ENCODE data around the gene MCRIP1.

The MCRIP1 gene

DNA sequence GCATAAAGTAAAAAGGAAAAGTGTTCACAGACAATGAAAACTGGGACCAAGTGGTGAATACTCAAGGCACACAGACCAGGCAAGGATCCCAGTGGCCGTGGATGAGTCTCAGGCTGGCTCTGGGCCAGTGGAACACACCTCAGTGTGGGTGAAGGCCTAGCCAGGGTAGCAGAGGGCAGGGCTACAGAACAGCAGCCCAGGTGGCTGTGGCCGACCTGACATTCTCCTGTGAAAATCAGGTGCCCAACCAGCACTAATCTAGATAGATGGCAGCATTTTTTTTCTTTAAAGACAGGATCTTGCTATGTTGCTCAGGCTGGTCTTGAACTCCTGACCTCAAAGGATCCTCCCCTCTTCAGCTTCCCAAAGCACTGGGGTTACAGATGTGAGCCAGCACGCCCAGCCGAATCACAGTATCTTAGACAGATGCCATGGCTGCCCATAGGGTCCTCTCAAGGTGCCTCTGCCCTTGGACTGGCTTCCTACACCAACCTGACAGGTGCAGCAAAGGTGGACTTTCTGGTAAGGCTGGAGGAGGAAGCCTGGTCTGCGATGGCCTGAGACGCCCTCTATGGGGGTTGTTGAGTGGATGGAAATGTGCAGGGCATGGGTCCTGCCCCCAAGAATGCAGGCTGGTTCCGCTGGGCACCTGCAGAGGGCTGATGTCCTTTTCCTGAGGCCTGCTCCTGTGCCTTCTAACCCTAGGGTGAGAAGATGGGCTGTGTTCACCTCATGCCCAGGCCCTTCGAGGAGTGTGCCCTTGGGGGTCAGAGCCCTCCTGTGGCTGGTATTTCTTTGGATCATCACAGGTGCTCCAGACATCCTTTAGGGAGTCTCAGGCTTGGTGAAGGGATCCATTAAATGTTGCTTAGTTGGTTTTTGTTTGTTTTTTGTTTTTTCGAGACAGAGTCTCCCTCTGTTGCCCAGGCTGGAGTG is 31.0 kb upstream of the MCRIP1 start:
- Histone ChIP-seq H3K27ac (peak overlapping the region in 2 of 21 experiments; percentile 7 to 32), H3K4me3 (no peak overlapping the region)

GRCh38 chr17:81863123-81863675 is 30.1 kb upstream of the MCRIP1 start:
- peak overlapping the region in 2 of 21 experiments; percentile 32 to 38 for H3K27ac ChIP-seq
- no peak overlapping the region for H3K4me3 ChIP-seq

DNA sequence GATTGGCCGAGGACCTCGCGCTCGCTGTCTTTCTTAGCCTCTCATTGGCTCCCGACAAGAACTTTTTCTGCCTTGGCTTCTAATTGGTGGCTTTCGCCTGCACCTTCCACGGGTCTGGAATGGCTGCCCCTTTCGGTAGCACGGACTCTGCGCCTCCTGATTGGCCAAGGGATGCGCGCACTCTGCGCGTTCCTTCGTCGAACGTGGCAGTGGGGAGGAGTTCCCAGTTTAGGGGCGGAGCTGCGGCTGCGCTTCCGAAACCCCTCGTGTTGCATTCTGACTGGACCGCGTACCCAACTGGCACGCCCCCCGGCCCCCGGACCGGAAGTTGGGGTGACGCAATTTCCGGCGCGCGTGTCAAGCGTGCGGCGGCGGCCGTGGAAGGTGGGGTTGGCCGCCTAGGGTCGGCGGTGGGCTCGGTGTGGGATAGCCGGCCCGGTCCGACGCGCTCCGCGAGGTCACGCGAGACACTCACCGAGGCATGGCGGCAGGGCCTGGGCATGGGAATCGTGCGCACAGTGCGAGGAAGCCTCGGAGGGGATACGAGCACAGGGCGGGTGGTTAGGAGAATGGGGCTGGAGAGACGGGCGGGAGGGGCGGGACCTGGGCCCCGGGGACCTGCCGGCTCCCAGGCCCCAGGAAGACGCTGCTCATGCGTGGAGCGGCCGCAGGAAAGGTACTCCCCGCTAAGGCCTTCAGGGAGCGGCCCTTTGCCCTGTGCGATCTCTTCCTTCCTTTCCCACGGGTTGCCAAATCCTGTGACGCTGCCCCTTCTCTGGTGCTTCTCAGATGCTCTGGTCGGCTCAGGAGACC is 27.9 kb upstream of the MCRIP1 start:
- Histone ChIP-seq H3K4me3 (peak overlapping the region; percentile 52 to 97 (median 75)), H3K27ac (peak overlapping the region; percentile 83 to 99 (median 96))

DNA sequence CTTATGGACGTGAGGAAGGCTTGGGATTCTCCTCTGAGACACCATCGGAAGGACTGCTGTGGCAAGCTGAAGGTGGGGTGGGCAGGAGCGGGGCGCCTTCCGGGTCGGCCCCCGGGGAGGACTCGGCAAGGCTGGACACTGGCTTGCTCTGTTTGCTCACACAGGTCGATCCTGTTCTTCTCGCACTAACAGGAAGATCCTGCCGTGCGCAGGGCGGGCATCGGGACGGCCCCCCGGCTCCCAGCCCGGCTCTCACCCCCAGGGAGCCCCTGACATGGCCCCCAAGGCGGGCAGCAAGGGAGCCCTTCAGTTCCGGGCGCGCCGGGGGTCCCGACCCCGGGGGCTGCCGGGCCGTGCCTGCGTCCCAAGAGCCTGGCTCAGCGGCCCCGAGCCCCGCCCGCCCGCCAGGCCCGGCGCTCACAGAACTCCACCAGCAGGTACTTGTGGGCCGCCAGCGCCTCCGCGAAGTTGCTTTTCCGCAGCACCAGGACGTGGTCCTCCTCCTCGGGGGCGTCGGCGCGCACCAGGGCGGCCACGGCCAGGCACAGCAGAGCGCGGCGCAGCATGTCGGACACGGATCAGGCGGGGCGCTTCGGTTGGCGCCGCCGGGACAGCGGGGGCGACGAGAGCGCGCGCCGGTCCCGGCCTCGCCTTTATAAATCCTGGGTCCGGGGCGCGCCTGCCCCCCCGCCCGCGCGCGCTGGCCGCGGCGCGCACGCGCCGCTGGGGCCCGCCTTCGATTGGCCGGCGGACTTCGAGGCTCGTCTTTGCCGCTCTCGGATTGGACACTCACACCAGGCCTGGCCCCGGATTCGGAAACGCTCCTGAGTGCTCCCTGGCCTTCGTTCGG is 27.0 kb upstream of the MCRIP1 start, which contains the start of gene P4HB:
TSS of gene P4HB (minus strand) at position 630 of the 850 bp plus-strand sequence. CDS start at position 566, 64 bp downstream.
- H3K27ac ChIP-seq: peak within 1 kb of the TSS; percentile 90 to 99 (median 96)

DNA sequence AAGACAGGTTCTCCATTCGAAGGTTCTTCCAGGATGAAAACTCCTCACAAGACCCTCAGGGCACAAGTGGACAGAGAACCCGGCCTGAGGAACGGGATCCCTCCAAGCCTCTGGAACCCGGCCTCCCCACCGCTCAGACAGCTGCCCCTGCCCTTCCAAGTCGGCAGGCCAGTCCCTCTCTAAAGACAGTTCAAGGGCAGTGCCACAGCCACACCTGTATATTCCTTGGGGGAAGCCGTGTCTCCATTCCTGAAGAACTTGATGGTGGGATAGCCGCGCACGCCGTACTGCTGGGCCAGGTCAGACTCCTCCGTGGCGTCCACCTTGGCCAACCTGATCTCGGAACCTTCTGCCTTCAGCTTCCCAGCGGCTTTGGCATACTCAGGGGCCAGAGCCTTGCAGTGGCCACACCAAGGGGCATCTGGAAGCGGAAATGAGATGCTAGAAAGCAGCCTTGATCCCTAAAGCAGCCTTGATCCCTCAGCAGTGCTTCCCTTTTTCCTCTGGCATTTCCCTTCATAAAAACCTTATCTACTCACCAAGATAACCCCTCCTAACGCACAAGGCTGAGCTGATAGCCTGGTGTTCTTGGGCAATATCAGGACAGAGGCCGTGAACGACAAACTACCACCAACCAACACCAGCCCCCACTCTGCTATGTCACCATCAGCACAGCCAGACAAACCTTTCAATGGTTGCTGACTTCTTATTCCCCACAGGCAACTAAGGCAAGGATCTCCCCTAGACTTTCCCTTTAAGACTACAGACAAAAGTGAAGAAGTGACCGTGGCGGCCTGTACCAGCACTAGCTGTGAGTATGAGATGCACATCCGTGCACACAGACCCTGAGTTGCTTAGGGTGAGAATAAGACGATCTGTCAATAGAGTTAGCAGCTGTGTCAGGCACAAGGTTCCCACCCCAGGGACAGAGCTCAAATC is 26.1 kb upstream of the MCRIP1 start:
- Histone ChIP-seq H3K4me3 (peak overlapping the region; percentile 78 to 99 (median 97)), H3K27ac (peak overlapping the region; percentile 79 to 99 (median 96))

More for the DNA sequence above, 27.0 kb upstream of the MCRIP1 start, which contains the start of gene P4HB:
- peak within 1 kb of the TSS; percentile 78 to 99 (median 97) for H3K4me3 ChIP-seq

GRCh38 chr17:81858170-81858966 is 25.3 kb upstream of the MCRIP1 start:
- peak overlapping the region in 12 of 21 experiments; percentile 67 to 99 (median 96) for H3K27ac ChIP-seq
- peak overlapping the region in 6 of 7 experiments; percentile 78 to 99 (median 97) for H3K4me3 ChIP-seq

DNA sequence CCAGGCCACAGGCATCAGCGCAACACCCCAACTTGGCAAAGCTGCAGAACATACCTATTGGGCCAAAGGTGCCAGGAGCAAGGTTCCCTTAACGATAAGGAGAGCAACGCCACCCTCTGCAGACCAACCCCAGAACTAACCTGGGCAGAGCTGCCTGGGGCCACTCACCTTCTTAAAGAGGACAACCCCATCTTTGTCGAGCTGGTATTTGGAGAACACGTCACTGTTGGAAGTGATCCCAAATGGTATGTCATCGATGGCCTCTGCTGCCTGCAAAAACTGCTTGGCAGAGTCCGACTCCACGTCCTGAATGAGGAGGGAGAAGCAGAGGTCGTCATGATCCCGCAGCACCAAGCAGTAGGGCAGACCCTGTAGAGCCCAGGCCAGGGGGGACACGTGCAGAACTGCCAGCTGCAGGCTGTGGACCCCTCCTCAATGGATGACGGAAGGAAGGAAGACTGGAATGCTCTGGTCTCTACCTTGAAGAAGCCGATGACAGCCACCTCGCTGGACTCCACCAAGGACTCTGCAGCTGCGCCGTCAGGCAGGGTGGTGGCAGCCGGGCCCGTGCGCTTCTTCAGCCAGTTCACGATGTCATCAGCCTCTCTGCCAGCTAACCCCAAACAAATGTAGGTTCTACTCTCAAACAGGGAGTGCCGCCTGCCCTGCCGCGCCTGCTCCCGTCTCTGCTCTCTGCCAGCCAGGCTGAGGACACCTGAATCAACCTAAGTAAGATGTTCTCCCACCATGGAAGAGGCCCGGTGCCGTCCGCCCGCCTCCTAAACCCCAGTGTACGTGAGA is 22.1 kb upstream of the MCRIP1 start:
- Histone ChIP-seq H3K4me3 (no peak overlapping the region), H3K27ac (peak overlapping the region in 12 of 21 experiments; percentile 6 to 82 (median 42))

GRCh38 chr17:81852237-81852636 is 19.1 kb upstream of the MCRIP1 start:
- H3K4me3 ChIP-seq: no peak overlapping the region
- H3K27ac ChIP-seq: no peak overlapping the region

- no peak overlapping the region for H3K4me3 ChIP-seq
- H3K27ac ChIP-seq: no peak overlapping the region
These were observed 18.3 kb upstream of the MCRIP1 start for GRCh38 chr17:81851423-81851822.

GRCh38 chr17:81849457-81849856 is 16.4 kb upstream of the MCRIP1 start:
- Histone ChIP-seq H3K4me3 (no peak overlapping the region), H3K27ac (no peak overlapping the region)

DNA sequence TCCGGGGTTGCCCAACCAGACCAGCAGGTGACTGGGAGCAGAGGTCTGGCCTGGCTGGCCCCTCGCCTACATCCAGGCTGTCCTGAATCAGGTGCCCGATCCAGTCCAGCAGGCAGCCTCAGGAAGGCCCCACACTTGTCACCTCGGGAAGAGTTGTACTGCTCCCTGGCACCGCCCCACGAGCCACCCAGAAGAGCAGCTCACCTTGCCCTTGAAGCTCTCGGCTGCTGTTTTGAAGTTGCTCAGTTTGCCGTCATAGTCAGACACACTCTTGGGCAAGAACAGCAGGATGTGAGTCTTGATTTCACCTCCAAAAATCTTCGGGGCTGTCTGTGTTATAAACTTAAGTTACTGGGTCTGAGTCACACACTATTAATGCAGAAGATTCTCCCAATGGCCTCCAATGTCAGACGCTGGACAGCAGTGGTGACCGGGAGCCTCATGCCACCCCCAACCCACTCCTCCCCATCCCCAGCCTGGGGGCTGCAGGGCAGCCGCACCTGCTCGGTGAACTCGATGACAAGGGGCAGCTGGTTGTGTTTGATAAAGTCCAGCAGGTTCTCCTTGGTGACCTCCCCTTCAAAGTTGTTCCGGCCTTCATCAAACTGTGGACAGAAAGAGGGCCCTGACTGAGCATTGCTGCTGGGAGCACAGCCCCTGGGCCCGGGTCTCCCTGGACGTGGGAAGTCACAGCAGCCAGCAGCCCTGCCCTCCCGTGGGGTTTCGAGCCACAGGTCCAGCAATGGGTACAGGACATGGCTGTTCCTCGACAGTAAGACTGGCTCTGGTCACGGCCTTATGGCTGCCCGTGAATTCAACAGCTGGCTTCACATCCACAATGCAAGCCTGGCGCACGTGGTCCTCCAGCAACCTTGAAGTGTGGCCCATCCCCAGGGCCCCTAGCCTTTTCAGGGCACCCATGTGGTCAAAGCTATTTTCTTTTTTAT is 13.9 kb upstream of the MCRIP1 start:
- no peak overlapping the region for H3K27ac ChIP-seq
- no peak overlapping the region for H3K4me3 ChIP-seq

GRCh38 chr17:81845881-81846742 is 13.0 kb upstream of the MCRIP1 start:
- Histone ChIP-seq H3K27ac (no peak overlapping the region), H3K4me3 (no peak overlapping the region)

GRCh38 chr17:81845361-81845760 is 12.3 kb upstream of the MCRIP1 start:
- Histone ChIP-seq H3K4me3 (no peak overlapping the region), H3K27ac (peak overlapping the region in 1 of 21 experiments; percentile 5)

GRCh38 chr17:81844887-81845286 is 11.8 kb upstream of the MCRIP1 start:
- peak overlapping the region in 1 of 21 experiments; percentile 11 for H3K27ac ChIP-seq

More at GRCh38 chr17:81844887-81845286, 11.8 kb upstream of the MCRIP1 start:
- H3K4me3 ChIP-seq: no peak overlapping the region
